ENCODE results near the gene SSTR5. TPM values are rescaled to one million over a fixed set of nuclear protein-coding genes. Genes with fewer than 3 reads are reported as not detected.

The SSTR5 gene
- total RNA-seq, 1 donor from 2014 or later, result not detected

- no peak for DNase-seq (ENCODE audit: low read depth)
- no peak overlapping the region for H3K4me3 ChIP-seq (ENCODE audit: low read depth, low read length)
- TF ChIP-seq, protein P1, sequence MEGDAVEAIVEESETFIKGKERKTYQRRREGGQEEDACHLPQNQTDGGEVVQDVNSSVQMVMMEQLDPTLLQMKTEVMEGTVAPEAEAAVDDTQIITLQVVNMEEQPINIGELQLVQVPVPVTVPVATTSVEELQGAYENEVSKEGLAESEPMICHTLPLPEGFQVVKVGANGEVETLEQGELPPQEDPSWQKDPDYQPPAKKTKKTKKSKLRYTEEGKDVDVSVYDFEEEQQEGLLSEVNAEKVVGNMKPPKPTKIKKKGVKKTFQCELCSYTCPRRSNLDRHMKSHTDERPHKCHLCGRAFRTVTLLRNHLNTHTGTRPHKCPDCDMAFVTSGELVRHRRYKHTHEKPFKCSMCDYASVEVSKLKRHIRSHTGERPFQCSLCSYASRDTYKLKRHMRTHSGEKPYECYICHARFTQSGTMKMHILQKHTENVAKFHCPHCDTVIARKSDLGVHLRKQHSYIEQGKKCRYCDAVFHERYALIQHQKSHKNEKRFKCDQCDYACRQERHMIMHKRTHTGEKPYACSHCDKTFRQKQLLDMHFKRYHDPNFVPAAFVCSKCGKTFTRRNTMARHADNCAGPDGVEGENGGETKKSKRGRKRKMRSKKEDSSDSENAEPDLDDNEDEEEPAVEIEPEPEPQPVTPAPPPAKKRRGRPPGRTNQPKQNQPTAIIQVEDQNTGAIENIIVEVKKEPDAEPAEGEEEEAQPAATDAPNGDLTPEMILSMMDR (conservative IDR thresholded peaks at IDR 0.05; ENCODE audit: low read depth, low read length), result no peak
These were observed 22.6 kb upstream of the SSTR5 start for GRCh38 chr16:1049976-1050247.

GRCh38 chr16:1050516-1050915 lies 22.0 kb upstream of the SSTR5 start:
- no peak overlapping the region for H3K4me3 ChIP-seq (ENCODE audit: low read depth, low read length)
- TF ChIP-seq, protein P1 (conservative IDR thresholded peaks at IDR 0.05; ENCODE audit: low read depth, low read length), result no peak

GRCh38 chr16:1050921-1051320 lies 21.6 kb upstream of the SSTR5 start:
- no peak for DNase-seq (ENCODE audit: low read depth)
- TF ChIP-seq, protein P1 (conservative IDR thresholded peaks at IDR 0.05; ENCODE audit: low read depth, low read length), result no peak
- H3K4me3 ChIP-seq (ENCODE audit: low read depth, low read length), result no peak overlapping the region

More at GRCh38 chr16:1050516-1050915, 22.0 kb upstream of the SSTR5 start:
- no peak for DNase-seq (ENCODE audit: low read depth)

DNA sequence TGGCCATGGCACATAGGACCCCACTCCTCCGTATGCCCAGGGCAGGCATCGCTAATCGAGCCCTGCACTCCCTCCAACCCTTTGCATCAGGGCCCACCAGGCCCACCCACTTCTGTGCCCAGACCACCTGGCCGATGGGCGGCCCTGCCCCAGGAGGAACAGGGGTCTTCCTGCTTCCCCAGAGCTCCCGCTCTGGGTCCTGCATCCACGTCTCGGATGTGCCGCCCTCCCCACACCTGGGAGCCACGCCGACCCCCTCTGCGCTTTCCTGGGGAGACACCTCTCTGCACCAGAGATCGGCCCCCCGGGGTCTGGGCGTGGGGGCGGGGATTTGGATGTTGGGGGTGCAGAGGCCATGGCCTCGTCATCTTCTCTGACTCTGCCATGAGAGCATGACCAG lies 21.1 kb upstream of the SSTR5 start:
- H3K4me3 ChIP-seq (ENCODE audit: low read depth, low read length), result no peak overlapping the region
- TF ChIP-seq, protein P1 (conservative IDR thresholded peaks at IDR 0.05; ENCODE audit: low read depth, low read length), result no peak
- no peak for DNase-seq (ENCODE audit: low read depth)

- no peak overlapping the region for H3K4me3 ChIP-seq (ENCODE audit: low read depth, low read length)
- TF ChIP-seq, protein P1 (conservative IDR thresholded peaks at IDR 0.05; ENCODE audit: low read depth, low read length), result no peak
- no peak for DNase-seq (ENCODE audit: low read depth)
These were observed 19.8 kb upstream of the SSTR5 start for GRCh38 chr16:1052721-1053120.

GRCh38 chr16:1053121-1053521 lies 19.4 kb upstream of the SSTR5 start:
- H3K4me3 ChIP-seq (ENCODE audit: low read depth, low read length), result no peak overlapping the region
- DNase-seq (ENCODE audit: low read depth), result no peak
- TF ChIP-seq, protein P1 (conservative IDR thresholded peaks at IDR 0.05; ENCODE audit: low read depth, low read length), result no peak

DNA sequence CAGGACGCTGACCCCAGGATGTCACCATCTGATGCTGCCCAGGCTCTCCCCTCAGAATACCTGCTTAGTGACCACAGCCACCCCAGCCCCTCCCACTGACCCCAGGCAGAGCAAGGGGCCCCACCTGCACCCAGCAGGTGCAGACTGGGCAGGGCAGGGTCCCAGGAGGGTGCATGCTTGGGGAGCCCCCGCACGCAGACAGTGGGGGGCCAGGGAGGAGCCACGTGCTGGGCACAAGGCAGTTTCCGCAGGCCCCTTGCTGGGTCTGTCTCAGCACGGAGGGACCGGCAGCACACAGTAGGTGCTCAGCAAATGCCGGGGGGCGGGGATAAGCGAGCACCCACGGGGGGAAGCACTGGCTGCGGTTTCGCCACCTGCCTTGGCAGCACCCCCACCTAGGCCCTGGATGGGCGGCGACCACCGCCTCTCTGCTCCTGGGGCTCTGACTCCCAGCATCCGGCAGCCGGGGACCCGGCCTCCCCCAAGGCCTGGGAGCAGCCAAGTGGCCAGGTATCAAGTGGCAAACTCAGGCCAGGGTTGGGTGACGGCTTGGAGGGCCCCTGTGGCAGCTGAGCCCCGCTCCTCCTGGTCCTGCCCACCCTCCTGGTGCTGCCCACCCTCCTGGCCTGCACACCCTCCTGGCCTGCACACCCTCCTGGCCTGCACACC lies 18.7 kb upstream of the SSTR5 start:
- no peak for DNase-seq (ENCODE audit: low read depth)
- H3K4me3 ChIP-seq (ENCODE audit: low read depth, low read length), result no peak overlapping the region
- TF ChIP-seq, protein P1 (conservative IDR thresholded peaks at IDR 0.05; ENCODE audit: low read depth, low read length), result no peak

All from epithelial cell of proximal tubule (primary cell).